WTC11 (cell line): Measurements from ENCODE around the gene SKP2. TPM values are rescaled to one million over a fixed set of nuclear protein-coding genes. Genes with fewer than 3 reads are reported as not detected.

Experiments
- ATAC-seq: fragments of 200-7000 bp; cut with Tn5 transposase; 2 replicates; pipeline ENCODE4 v1.10.0; 2021; ENCODE audit warnings: mild to moderate bottlenecking, moderate library complexity
- Bru-seq: library from RNA; stranded (reverse); fragments of 400-500 nt; gene quantifications from one replicate; lab custom pipeline; 2021; lab: Mats Ljungman, UMichigan
- CTCF ChIA-PET: fragments of 300-600 bp; sonication (Branson Sonifier 250); formaldehyde crosslinking; loops from one replicate; lab custom pipeline; 2021; ENCODE audit warnings: antibody characterized with exemption; lab: Charles Lee
- POLR2A ChIA-PET: fragments of 350-600 bp; sonication (Branson Sonifier 250); formaldehyde crosslinking; loops from one replicate; lab custom pipeline; 2021; ENCODE audit warnings: antibody characterized with exemption; lab: Charles Lee
- DNase-seq: peaks from one replicate; pipeline ENCODE4 v3.0.0; 2021; ENCODE audit warnings: low spot score
- H3K27ac Mint-ChIP-seq: 2 replicates; pipeline ENCODE4 v1.8.0; 2021; ENCODE audit warnings: mixed read lengths
- H3K27me3 Mint-ChIP-seq: 2 replicates; pipeline ENCODE4 v1.8.0; 2021; ENCODE audit warnings: low read depth, mild to moderate bottlenecking, moderate library complexity, mixed read lengths
- H3K36me3 Mint-ChIP-seq: 2 replicates; pipeline ENCODE4 v1.8.0; 2021; ENCODE audit warnings: mixed read lengths
- H3K4me1 Mint-ChIP-seq: 2 replicates; pipeline ENCODE4 v1.8.0; 2022; ENCODE audit warnings: mixed read lengths
- H3K4me3 Mint-ChIP-seq: 2 replicates; pipeline ENCODE4 v1.8.0; 2021; ENCODE audit warnings: mild to moderate bottlenecking, moderate library complexity, mixed read lengths
- H3K9me3 Mint-ChIP-seq: 2 replicates; pipeline ENCODE4 v1.8.0; 2021; ENCODE audit warnings: mixed read lengths
- E2F4 ChIP-seq: sonication (generic); formaldehyde crosslinking; IDR thresholded peaks from 2 replicates; pipeline ENCODE4 v1.8.1; 2022; ENCODE audit warnings: low read depth, mild to moderate bottlenecking, moderate library complexity, missing genetic modification reagents, borderline replicate concordance
- E2F5 ChIP-seq: sonication (generic); formaldehyde crosslinking; IDR thresholded peaks from 2 replicates; pipeline ENCODE4 v1.8.1; 2022; ENCODE audit warnings: mild to moderate bottlenecking, moderate library complexity, missing genetic modification reagents
- ETV6 ChIP-seq: sonication (generic); formaldehyde crosslinking; IDR thresholded peaks from 2 replicates; pipeline ENCODE4 v1.8.1; 2022; ENCODE audit warnings: mild to moderate bottlenecking, missing genetic modification reagents
- FOXK1 ChIP-seq: sonication (generic); formaldehyde crosslinking; IDR thresholded peaks from 2 replicates; pipeline ENCODE4 v1.8.0; 2022; ENCODE audit warnings: mild to moderate bottlenecking, moderate library complexity, missing genetic modification reagents
- FOXP1 ChIP-seq: sonication (generic); formaldehyde crosslinking; IDR thresholded peaks from 2 replicates; pipeline ENCODE4 v1.8.0; 2022; ENCODE audit warnings: missing genetic modification reagents, mild to moderate bottlenecking, moderate library complexity, borderline replicate concordance
- GABPB1 ChIP-seq: sonication (generic); formaldehyde crosslinking; IDR thresholded peaks from 2 replicates; pipeline ENCODE4 v1.8.1; 2023; ENCODE audit warnings: mild to moderate bottlenecking, missing genetic modification reagents
- HMGXB4 ChIP-seq: sonication (generic); formaldehyde crosslinking; IDR thresholded peaks from 2 replicates; pipeline ENCODE4 v1.8.1; 2023; ENCODE audit warnings: mild to moderate bottlenecking, moderate library complexity, missing genetic modification reagents
- MAX ChIP-seq: sonication (generic); formaldehyde crosslinking; IDR thresholded peaks from 2 replicates; pipeline ENCODE4 v1.8.0; 2022; ENCODE audit warnings: mild to moderate bottlenecking, missing genetic modification reagents
- MYBL2 ChIP-seq: sonication (generic); formaldehyde crosslinking; IDR thresholded peaks from 2 replicates; pipeline ENCODE4 v1.8.1; 2023; ENCODE audit warnings: mild to moderate bottlenecking, moderate library complexity, missing genetic modification reagents
- NFE2L1 ChIP-seq: sonication (generic); formaldehyde crosslinking; IDR thresholded peaks from 2 replicates; pipeline ENCODE4 v1.8.1; 2023; ENCODE audit warnings: missing genetic modification reagents
- RORB ChIP-seq: fragments of 250-450 bp; sonication (Bioruptor Pico); IDR thresholded peaks from 2 replicates; pipeline ENCODE4 v1.9.0; 2021; ENCODE audit warnings: mild to moderate bottlenecking
- SMAD3 ChIP-seq: sonication (generic); formaldehyde crosslinking; IDR thresholded peaks from 2 replicates; pipeline ENCODE4 v1.8.0; 2022; ENCODE audit warnings: missing genetic modification reagents, mild to moderate bottlenecking, borderline replicate concordance
- STAT6 ChIP-seq: sonication (generic); formaldehyde crosslinking; conservative IDR thresholded peaks from 2 replicates; pipeline ENCODE4 v1.8.1; 2023; ENCODE audit warnings: mild to moderate bottlenecking, low read depth, missing genetic modification reagents, moderate library complexity
- TEAD1 ChIP-seq: sonication (generic); formaldehyde crosslinking; IDR thresholded peaks from 2 replicates; pipeline ENCODE4 v1.8.0; 2022; ENCODE audit warnings: mild to moderate bottlenecking, missing genetic modification reagents
- USF1 ChIP-seq: sonication (generic); formaldehyde crosslinking; IDR thresholded peaks from 2 replicates; pipeline ENCODE4 v1.8.0; 2022; ENCODE audit warnings: mild to moderate bottlenecking, missing genetic modification reagents
- USF2 ChIP-seq: sonication (generic); formaldehyde crosslinking; IDR thresholded peaks from 2 replicates; pipeline ENCODE4 v1.8.1; 2023; ENCODE audit warnings: mild to moderate bottlenecking, missing genetic modification reagents, moderate library complexity
- ZBTB43 ChIP-seq: sonication (generic); formaldehyde crosslinking; IDR thresholded peaks from 2 replicates; pipeline ENCODE4 v1.8.1; 2023; ENCODE audit warnings: mild to moderate bottlenecking, missing genetic modification reagents
- ZNF121 ChIP-seq: sonication (generic); formaldehyde crosslinking; IDR thresholded peaks from 2 replicates; pipeline ENCODE4 v1.8.0; 2023; ENCODE audit warnings: missing genetic modification reagents
- ZNF263 ChIP-seq: sonication (generic); formaldehyde crosslinking; IDR thresholded peaks from 2 replicates; pipeline ENCODE4 v1.8.1; 2022; ENCODE audit warnings: low read depth, mild to moderate bottlenecking, moderate library complexity, missing genetic modification reagents
- ZNF281 ChIP-seq: sonication (generic); formaldehyde crosslinking; IDR thresholded peaks from 2 replicates; pipeline ENCODE4 v1.8.0; 2023; ENCODE audit warnings: mild to moderate bottlenecking, missing genetic modification reagents
- long read RNA-seq, 3 experiments: library from RNA in 1 of 3; library from capped mRNA in 1 of 3; library from polyadenylated mRNA in 1 of 3; unstranded in 2 of 3; stranded (forward) in 1 of 3; transcript quantifications; one replicate each; pipeline ENCODE4 v2.0.0, GENCODE V29; 2021
- total RNA-seq: library from RNA; stranded (reverse); gene quantifications from 3 replicates; pipeline ENCODE4 v1.2.3, GENCODE V29; 2021

SKP2 gene
- total RNA-seq (64.2 to 68.0 TPM (median 66.4 TPM) in 3 replicates), Bru-seq, nascent RNA (percentile 91 among the genes with signal in this experiment)
- long read RNA-seq, experiment 1, transcript SKP2-201 (10 exons, 1,537 nt): minor isoform, 62 of 327 reads
- long read RNA-seq, experiment 1, transcript SKP2-202 (10 exons, 3,759 nt): major isoform, 180 of 327 reads
- long read RNA-seq, experiment 1, partial matches to known transcripts: 16 of 327 reads
- long read RNA-seq, experiment 1, other reads (novel, unspliced or antisense): 66 of 327 reads
- long read RNA-seq, experiment 2, transcript SKP2-202 (10 exons, 3,759 nt): minor isoform, 9 of 64 reads
- long read RNA-seq, experiment 2, transcript SKP2-201 (10 exons, 1,537 nt): major isoform, 20 of 64 reads
- long read RNA-seq, experiment 2, partial matches to known transcripts: 7 of 64 reads
- long read RNA-seq, experiment 2, other reads (novel, unspliced or antisense): 28 of 64 reads
- long read RNA-seq, experiment 3, transcript SKP2-201 (10 exons, 1,537 nt): major isoform, 36 of 65 reads
- long read RNA-seq, experiment 3, partial matches to known transcripts: 3 of 65 reads
- long read RNA-seq, experiment 3, other reads (novel, unspliced or antisense): 23 of 65 reads

GRCh38 chr5:36151434-36152323 lies at the start of gene SKP2, which contains the start of gene LMBRD2:
Gene SKP2 (plus strand): TSS chr5:36152111. CDS start chr5:36152263, 152 bp downstream.
Gene LMBRD2 (minus strand): TSS chr5:36151887. CDS start chr5:36143349, 8,538 bp downstream.
- Mint-ChIP-seq H3K36me3 (peaks cover 23% of the 10 kb centered on the region), H3K4me1 (peaks cover 13% of the 10 kb centered on the region), H3K27me3 (no peaks in the 10 kb centered on the region), H3K27ac (peak within 1 kb of the TSS; percentile 88), H3K9me3 (no peaks in the 10 kb centered on the region), H3K4me3 (peak within 1 kb of the TSS; percentile 86)
- DNase-seq (peak; percentile 97), ATAC-seq (peak; percentile 99)
- POLR2A ChIA-PET: interaction anchor here (1.8 kb wide), 2 partner anchors 73 to 89 kb away, joined by 5 to 6 read pairs; partner anchors contain the start of gene NADK2
- CTCF ChIA-PET: interaction anchor here (0.9 to 4.0 kb wide), 7 partner anchors 26 to 225 kb away, joined by 3 to 58 read pairs (median 7); partner anchors contain the start of gene NADK2
- TF ChIP-seq FOXP1 (CRISPR knock-in tag) (peak; percentile 21; the same call in 1 of the 2 replicates), SMAD3 (CRISPR knock-in tag) (peak; percentile 29; the same call in 1 of the 2 replicates), ZNF281 (CRISPR knock-in tag) (no peak), USF2 (peak; percentile 67), MYBL2 (peak; percentile 75; the same call in 1 of the 2 replicates), HMGXB4 (CRISPR knock-in tag) (peak; percentile 32; the same call in 1 of the 2 replicates), E2F5 (CRISPR knock-in tag) (peak; percentile 99), ETV6 (CRISPR knock-in tag) (peak; percentile 53; the same call in 1 of the 2 replicates), GABPB1 (CRISPR knock-in tag) (peak; percentile 68; the same call in 1 of the 2 replicates), MAX (CRISPR knock-in tag) (peak; percentile 78), USF1 (CRISPR knock-in tag) (peak; percentile 63; the same call in 1 of the 2 replicates), STAT6 (no peak), ZBTB43 (CRISPR knock-in tag) (0 out of 2 replicates have a peak, but pooled peaks have one; percentile 39), NFE2L1 (CRISPR knock-in tag) (peak; percentile 45; the same call in 1 of the 2 replicates), RORB (CRISPR knock-in tag) (no peak), ZNF121 (CRISPR knock-in tag) (peak; percentile 77), TEAD1 (CRISPR knock-in tag) (peak; percentile 54), FOXK1 (CRISPR knock-in tag) (peak; percentile 71; the same call in 1 of the 2 replicates), ZNF263 (CRISPR knock-in tag) (no peak), E2F4 (CRISPR knock-in tag) (no peak)
